Right hindlimb (tissue), 1 donor: ENCODE measurements around the gene FCGR1A.
"Not testable (repeated sequence)": the region's sequence is repeated elsewhere in the genome, so short reads cannot be mapped to it uniquely, and the experiment has no call there.

Source experiments
- DNase-seq: peaks from one replicate; pipeline ENCODE4 v3.0.0-alpha.2; 2018

FCGR1A gene

DNA sequence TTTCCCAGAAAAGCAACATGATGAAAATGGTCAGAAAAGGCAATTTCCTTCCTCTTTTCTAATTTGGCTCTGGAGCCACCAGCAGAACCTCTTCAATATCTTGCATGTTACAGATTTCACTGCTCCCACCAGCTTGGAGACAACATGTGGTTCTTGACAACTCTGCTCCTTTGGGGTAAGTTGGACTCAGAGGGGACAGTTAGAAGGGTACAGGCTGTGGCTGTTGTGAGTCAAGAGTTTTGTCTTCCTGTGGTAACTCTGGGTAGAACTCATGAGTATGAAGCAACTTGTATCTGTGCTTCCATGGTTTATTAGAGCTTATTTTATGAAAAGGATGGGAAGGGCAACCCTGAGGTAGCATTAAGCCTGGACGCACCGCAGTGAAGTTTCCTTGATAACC is at the start of gene FCGR1A:
TSS of gene FCGR1A (plus strand) at position 95 of the 400 bp plus-strand sequence. CDS start at position 145, 50 bp downstream.
- not testable (repeated sequence) for DNase-seq

DNA sequence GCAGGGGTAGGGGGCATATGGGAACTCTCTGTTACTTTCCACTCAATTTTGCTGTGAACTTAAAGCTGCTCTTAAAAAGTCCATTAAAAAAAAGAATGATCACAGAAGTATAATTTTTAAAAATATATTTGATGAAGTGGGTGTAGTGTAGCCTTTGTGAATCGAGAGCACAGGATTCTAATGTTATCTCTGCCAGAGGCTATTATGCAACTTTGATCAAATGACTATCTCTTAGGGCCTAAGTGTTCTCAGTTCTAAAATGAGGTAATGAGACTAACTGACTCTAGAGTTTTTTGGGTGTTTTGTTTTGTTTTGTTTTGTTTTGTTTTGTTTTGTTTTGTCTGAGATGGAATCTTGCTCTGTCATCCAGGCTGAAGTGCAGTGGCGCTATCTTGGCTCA is 49.7 kb upstream of the FCGR1A start:
- not testable (repeated sequence) for DNase-seq

DNA sequence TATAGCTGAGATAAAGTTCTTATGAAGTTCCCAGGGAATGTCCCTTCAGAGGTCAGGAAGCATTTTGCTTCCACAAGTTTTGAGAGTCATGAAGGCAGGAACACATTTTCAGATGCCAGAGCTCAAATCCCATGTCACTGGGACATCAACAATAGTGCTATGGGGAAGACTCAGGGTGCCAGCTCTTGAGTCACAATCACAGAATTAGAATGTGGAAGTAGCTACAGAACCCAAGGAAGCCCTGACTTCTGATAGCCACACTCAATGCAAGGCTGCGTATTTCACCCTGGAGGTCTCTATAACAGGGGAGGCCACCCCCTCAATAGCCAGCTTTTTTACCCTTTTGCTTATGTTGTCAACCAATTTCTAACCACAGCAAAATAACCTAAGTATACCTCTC is 47.8 kb upstream of the FCGR1A start:
- DNase-seq: not testable (repeated sequence)

DNA sequence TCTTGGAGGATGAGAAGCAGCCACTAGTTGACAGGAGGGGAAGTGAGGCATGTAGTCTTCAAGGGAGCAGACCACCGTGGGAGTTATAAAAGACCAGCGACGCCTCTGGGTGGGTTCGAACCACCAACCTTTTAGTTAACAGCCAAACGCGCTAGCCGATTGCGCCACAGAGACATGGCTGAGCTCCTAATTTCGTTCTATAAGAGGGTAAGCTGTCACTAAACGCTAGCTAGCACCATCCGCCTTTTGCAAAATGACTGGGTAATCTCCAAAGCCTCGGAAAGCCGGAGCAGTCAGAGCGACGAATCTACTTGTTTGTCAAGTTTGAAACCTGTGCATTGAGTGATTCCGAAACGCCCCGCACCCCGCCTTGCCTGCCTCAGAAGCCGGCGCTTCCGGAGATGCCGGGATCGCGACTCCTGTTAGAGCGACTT is 42.3 kb upstream of the FCGR1A start:
- peak; percentile 18 for DNase-seq

DNA sequence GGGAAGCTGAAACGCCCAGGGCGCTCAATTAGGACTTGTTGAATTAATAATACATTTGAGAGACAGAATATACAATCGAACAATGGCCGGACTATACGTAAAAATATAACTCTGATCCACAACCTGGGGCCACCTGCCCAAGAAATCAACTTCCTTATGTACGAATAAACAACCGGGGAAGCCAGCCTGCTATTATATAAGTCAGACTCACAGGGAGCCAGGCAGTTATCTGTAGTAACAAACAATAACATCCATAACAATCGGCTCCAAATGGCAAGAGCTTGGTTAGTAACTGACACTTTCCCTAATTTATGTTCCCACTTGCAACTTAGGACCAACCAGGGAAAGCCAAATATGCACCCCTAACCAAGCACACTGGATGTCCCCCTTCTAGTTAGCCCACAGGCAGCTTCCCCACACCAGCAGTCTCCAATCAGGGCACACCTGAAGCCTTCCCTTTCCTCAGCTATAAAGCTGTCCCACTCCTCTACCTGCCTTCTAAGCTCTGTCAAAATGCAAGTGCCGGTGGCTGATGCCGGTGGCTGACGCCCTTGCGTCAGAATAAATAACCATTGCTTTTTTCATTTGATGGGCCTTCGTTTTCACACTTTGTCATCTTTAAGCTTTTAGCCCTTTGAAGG is 41.8 kb upstream of the FCGR1A start:
- not testable (repeated sequence) for DNase-seq

DNA sequence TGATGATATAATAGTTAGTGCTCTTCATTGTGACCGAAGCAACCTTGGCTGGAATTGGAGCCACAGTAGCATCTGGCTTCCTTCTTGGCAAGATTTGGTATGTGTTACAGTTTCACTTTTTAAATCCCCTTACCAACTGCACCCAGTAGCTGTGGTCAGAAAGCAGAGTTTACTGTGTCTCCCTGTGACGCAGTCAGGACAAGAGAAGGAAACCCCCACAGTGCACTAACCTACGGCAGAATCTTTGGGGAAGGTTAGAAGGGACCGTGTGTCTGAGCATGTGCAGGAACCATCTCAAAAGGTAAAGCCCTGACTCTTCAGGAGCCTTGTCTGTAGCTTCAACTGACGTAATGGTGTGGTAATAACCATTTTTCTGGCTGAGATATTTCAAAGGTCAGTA is 40.6 kb upstream of the FCGR1A start:
- DNase-seq: not testable (repeated sequence)

DNA sequence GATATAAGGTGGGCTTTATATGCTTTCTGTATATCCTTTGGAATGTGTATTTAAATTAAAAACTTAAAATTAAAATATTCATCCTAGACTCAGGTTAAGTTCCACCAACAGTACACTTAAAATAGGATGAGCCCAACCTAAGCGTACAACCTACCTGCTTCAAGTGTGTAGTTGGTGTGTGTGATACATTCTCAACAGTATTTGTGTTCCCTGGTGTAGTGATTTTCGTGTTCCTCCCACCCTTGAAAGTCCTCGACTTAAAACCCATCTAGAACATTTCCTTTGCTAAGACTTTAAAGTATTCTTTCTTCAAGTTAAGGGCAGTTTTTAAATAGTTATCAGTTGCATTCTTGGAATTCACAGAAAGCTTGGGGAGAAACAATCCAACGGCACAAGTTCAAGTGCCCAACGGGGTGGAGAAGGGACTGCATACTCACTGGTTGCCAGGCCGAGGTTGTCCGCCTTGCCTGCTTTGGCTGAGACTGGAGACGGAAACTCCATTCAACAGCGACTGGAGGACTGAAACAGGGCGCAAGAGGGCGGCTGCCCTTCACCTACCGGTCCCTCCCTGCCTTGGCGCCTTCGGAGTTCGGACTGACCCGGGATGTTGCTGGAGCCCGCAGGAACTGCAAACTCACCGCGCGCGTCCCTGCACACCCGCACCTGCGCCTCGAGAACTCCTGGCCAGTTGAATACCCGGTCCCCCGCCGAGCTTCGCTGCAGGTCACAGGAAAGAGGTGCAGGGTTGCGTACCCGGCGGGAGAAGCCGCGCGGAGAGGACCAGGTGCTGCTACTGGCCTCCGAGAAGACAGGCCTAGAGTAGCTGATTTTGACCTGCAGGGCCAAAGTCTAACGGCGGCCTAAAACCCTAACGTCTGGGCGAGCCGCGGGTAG is 35.8 kb upstream of the FCGR1A start:
- DNase-seq: peak; percentile 7

DNA sequence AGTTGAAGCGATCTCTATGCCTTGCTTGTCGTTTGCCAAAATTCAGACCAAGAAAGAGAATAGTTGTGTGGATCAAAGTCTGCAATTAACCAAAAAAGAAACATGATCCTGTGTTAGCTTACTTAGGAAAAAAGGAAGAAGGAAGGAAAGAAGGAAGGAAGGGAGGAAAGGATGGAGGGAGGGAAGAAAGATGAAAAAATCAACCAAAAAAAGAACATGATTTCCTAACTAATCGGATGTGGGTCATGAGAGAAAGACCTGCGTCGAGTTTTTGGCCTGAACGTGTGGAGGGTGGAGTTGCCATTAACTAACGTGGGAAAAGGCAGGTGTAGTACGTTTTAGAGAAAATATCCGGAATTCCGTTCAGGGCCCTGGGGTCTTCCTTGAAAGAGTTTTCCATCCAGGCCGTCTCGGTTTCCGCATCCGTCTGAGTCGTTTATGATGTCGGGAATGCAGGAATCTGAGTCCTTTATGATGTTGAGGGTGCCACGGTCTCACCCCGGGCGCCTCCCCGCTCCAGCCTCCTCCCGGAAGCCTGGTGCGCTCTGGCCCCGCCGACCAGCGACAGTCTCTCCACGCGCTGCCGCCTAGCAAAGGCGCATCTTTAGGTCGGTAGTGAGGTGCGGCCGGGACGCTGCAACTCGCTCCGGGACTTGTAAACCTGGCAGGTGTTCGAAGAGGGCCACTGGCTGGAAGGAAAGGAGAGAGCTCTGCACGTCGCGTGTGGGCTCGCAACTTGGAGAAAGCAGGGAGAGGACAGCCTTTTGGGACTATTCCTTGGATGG is 34.9 kb upstream of the FCGR1A start:
- DNase-seq: not testable (repeated sequence)

DNA sequence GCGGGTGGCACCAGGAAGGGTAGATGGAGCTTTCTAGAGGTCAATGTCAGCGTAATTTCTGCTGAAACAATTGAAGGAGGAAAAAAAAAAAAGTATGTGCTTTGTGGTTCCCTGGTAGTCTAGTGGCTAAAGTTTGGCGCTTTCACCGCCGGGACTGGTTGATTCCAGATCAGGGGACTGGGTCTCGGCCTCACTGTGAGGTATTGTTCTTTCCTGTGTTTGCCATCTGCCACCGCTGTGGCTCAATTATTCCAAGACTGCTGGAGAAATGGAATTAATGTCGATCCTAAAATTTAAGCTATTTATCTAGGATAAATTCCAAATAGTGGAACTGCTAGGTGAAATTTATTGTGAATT is 34.4 kb upstream of the FCGR1A start:
- peak; percentile 9 for DNase-seq

DNA sequence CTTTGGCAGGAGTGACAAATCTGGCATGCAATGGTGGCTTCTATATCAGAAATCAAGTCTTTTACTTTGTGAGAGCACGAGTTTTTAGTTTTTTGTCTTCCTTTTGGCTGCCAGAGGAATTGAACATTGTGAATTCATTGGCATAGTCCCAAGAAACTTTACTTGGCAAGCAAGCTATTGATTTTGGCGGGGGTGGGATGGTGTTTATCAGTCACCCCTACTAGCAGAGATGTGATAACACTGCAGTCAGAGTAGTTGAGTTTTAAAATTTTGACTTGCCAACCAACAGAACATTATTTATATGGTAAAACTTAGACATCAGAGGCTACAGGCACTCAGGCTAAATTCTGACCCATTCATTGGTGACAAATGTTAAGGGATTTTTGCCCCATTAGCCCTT is 31.9 kb upstream of the FCGR1A start:
- DNase-seq: not testable (repeated sequence)

DNA sequence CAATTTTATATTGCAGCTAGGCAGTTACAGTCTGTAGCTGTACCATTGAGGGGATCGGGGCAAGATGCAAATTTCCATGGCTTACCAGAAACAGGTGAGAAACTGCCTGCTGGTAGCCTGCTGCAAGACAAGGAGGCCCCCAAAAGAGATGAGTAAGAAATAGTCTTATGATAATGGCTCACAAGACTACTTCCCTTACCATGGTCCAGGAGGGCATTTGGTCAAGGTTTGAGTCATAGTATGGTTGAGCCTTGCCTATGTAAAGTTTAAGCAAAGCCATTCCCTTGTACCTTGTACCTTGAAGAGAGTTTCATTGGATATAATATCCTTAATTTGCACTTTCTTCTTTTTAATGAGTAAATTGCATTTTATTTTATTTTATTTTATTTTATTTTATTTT is 30.3 kb upstream of the FCGR1A start:
- not testable (repeated sequence) for DNase-seq

DNA sequence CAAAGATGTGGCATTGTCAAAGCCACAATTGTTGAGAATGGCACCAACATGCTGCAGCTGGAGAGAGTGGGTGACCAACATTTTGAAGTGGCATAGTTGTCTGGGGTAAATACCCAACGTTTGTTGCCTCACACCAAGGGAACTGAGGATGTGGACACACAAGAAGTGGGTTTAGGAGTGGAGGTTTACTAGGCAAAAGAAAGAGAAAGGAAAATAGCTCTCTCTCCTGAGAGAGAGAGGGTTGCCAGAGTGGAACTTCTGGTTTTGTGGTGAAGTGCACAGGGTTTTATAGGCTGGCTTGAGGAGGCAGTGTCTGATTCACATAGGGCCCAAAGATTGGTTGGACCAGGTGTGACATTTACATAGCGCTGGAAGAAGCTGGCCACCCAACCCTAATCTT is 29.0 kb upstream of the FCGR1A start:
- not testable (repeated sequence) for DNase-seq

DNA sequence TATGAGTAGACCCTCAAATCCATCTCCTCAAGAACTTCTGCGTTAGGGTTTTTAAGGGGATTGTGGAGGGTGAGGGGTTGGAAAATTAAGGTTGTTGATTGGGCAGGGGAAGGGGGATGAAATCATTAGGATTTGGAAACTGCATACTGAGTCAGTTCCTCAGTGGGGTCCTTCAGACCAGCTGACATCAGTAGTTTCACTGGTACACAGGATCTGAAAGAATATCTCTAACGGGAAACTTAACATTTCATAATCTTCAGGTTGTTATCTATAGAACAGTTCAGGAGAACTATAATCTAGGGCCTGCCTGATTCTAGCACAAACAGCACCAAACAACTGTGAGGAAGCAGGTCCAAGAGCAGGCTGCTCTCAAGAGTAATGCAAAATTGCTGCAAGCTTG is 27.2 kb upstream of the FCGR1A start:
- not testable (repeated sequence) for DNase-seq

DNA sequence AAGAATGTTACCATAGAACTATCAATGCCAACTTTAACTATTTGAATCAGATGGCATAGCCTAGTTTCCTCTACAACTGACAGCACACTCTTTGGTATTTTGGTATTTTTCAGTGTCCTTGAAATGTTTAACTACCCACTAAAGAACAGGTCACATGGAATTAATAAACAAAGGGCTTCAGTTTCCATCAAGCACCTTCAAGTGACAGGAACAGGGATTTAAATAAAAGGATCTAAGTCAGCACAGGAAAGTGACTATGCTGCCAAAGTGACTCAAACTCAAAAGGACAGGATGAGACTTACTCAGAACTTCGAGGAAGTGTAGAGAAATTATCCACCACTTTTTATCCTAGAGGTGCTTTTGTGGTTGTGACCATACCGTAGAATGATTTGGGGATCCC is 20.2 kb upstream of the FCGR1A start:
- DNase-seq: not testable (repeated sequence)

DNA sequence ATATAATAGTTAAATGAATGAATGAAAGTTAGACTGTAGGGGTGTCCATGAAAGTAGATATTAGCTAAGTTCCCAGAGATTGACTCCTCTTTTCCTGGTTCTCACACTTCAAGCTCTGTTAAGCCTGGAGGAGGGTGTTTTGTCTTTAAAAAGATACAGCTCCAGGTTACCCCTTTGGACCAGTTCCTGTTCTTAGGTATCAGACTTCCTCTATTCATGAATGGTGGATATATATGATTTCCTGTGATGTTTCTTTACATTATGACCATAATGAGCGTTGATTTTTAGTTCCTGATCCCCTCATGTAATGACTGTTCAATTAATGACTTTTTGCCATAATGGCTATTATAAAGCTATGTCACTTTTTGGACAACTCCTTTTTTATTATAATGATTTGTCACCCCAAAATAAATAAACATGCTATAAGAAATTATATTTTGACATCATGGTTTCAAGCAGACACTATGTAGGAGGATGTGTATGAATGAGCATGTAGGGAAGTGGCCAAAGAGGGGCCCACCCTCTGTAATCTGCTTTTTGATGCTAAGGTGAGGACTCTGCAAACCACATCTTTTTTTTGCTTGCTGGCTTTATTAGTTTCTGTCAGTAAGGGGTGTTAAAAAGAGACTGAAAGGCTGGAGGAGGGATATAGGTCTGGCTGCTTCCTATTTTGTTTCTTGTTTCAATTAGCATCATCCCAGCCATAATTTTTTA is 18.2 kb upstream of the FCGR1A start:
- DNase-seq: not testable (repeated sequence)

DNA sequence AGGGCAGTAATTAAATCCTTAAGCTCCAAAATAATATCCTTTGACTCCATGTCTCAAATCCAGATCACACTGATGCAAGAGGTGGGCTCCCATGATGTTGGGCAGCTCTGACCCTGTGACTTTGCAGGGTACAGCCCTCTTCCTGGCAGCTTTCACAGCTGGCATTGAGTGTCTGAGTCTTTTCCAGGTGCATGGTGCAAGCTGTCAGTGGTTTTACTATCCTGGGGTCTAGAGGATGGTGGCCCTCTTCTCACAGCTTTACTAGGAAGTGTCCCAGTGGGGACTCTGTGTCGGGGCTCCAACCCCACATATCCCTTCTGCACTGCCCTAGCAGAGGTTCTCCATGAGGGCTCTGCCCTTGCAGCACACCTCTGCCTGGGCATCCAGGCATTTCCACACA is 16.3 kb upstream of the FCGR1A start:
- DNase-seq: not testable (repeated sequence)

DNA sequence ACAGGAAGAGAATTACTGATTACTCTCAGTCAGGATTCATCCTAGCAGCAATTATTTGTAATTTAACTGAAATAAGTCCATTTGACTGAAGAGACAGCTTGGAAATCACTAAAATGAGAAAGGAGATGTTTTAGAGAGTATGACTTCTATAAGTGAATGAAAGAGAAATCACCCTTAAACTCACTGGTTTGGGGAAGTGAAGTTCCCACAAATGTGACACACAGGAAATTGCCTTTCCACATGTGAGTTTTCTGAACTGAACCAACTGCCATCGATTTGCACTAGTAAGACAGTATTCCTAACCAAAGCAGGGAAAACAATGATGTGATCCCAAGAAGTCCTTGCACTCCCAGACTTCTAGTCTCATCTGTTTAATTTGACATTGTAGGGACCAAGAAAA is 13.3 kb upstream of the FCGR1A start:
- not testable (repeated sequence) for DNase-seq

DNA sequence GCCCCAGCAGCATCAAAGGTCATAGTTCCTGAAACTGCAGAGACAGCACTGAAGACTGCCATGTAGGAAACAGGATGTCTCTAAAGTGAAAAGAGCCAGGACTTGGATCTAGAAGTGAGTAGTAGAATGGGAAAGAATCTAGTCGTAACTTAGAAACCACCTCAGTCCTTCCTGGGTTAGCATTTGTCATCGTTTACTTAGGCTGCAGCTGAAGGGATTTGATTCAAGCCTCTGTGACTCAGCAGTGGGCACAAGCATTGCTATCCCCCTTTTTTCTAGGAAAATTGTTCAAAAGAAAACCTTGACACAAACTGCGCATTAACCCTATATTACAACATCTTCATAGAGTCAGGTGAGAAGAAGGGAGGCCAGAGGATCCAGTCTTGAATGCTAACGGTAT is 11.8 kb upstream of the FCGR1A start:
- DNase-seq: not testable (repeated sequence)

DNA sequence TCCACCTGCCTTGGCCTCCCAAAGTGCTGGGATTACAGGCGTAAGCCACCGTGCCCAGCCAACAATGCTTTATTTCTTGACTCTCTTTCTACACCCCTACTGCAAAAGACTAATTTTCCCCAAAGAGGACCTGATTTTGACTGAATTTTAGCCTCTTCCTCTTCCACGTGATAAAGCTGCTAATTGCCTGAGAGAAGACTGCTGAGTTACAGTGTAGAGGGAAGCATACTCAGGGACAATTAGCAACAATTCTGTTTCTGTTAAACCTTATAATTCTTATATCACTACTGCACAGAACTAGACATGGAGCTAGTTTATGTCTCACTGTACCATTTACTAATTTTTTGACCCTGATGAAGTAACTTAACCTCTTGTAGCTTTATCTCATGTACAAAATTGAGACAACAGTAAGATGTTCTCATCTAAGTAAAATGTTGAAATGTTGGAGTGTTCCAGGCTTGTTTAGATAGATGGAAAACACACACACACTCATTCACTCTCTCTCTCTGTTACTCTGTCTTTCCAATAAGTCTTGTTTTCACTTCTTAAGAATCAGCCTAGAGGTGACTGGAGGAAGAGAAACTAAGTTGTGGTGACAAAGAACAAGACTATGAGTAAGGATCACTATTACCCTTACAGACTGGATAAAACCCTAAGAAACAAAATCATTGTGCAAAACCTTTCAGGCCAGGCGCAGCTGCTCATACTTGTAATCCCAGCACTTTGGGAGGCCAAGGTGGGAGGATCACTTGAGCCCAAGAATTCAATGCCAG is 10.7 kb upstream of the FCGR1A start:
- DNase-seq: not testable (repeated sequence)

DNA sequence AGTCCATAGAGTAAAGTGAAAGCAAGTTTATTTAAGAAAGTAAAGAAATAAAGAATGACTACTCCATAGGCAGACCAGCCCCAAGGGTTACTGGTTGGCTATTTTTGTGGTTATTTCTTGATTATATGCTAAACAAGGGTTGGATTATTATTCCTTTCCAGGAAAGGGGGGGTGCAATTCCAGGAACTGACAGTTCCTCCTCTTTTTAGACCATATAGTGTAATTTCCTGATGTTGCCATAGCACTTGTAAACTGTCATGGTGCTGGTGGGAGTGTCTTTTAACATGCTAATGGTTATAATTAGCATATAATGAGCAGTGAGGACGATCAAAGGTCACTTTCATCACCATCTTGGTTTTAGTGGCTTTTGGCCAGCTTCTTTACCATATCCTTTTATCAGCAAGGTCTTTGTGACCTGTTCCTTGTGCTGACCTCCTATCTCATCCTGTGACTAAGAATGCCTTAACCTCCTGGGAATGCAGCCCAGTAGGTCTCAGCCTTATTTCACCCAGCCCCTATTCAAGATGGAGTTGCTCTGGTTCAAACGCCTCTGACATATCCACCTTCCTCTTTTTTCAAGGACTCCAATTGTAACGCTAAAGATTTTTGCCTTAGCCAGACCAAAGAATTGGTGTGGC is 6.9 kb upstream of the FCGR1A start:
- DNase-seq: not testable (repeated sequence)

DNA sequence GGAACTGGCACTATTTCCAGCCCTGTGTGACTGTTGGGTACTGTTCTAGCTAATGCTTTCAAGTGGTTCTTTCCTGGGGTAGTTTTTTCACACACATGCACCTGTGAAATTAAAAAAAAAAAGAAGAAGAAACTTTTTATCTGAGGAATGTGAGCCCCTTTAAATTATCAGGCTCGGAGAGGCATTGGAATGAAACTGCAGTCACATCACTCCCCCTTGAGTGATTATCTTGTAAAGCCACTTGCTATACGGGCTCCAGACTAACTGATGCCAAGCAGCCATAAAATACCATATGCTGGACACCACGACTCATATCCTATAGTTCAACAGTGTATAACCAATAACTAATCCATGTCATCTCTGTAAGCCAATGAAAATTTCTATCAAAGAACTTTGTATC is 5.4 kb upstream of the FCGR1A start:
- not testable (repeated sequence) for DNase-seq
